C4-2B (cell line): ENCODE results near the gene ZNF627.

ENCODE experiments used
- ZFX ChIP-seq: fragments of 450-650 bp; IDR thresholded peaks from 2 replicates; pipeline ENCODE4 v1.6.1; 2017
- TF ChIP-seq, protein P1 (sequence below): fragments of 450-650 bp; conservative IDR thresholded peaks from 2 replicates; pipeline ENCODE4 v1.5.1; 2017; ENCODE audit warnings: mild to moderate bottlenecking

GRCh38 chr19:11663181-11663591 lies 65.9 kb downstream of the ZNF627 start:
- TF ChIP-seq, protein P1, sequence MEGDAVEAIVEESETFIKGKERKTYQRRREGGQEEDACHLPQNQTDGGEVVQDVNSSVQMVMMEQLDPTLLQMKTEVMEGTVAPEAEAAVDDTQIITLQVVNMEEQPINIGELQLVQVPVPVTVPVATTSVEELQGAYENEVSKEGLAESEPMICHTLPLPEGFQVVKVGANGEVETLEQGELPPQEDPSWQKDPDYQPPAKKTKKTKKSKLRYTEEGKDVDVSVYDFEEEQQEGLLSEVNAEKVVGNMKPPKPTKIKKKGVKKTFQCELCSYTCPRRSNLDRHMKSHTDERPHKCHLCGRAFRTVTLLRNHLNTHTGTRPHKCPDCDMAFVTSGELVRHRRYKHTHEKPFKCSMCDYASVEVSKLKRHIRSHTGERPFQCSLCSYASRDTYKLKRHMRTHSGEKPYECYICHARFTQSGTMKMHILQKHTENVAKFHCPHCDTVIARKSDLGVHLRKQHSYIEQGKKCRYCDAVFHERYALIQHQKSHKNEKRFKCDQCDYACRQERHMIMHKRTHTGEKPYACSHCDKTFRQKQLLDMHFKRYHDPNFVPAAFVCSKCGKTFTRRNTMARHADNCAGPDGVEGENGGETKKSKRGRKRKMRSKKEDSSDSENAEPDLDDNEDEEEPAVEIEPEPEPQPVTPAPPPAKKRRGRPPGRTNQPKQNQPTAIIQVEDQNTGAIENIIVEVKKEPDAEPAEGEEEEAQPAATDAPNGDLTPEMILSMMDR: no peak
- no peak for TF ChIP-seq ZFX
